ENCODE results near the gene FBXW8. TPM values are rescaled to one million over a fixed set of nuclear protein-coding genes. Genes with fewer than 3 reads are reported as not detected.
A peak's percentile ranks its signal among the peaks of the same experiment; 100 is the strongest.

The FBXW8 gene
- total RNA-seq, 1 donor from 2014 or later = 11.7 TPM

- DNase-seq (ENCODE audit: low spot score) = no peak
These were observed 15.8 kb downstream of the FBXW8 start for GRCh38 chr12:116926283-116927243.

GRCh38 chr12:116927244-116927940 lies 16.6 kb downstream of the FBXW8 start:
- no peak for DNase-seq (ENCODE audit: low spot score)

GRCh38 chr12:116928504-116928903 lies 17.8 kb downstream of the FBXW8 start:
- no peak for DNase-seq (ENCODE audit: low spot score)

GRCh38 chr12:116929885-116930284 lies 19.1 kb downstream of the FBXW8 start:
- DNase-seq (ENCODE audit: low spot score) = no peak

- DNase-seq (ENCODE audit: low spot score) = no peak
These were observed 20.9 kb downstream of the FBXW8 start for GRCh38 chr12:116931665-116932064.

GRCh38 chr12:116933091-116933490 lies 22.3 kb downstream of the FBXW8 start:
- DNase-seq (ENCODE audit: low spot score) = no peak

GRCh38 chr12:116933512-116934246 lies 22.9 kb downstream of the FBXW8 start:
- DNase-seq (ENCODE audit: low spot score) = no peak

GRCh38 chr12:116934908-116935705 lies 24.4 kb downstream of the FBXW8 start:
- DNase-seq (ENCODE audit: low spot score) = peak; percentile 62

- no peak for DNase-seq (ENCODE audit: low spot score)
These were observed 26.9 kb downstream of the FBXW8 start for GRCh38 chr12:116937640-116938039.

GRCh38 chr12:116939734-116940133 lies 29.0 kb downstream of the FBXW8 start:
- no peak for DNase-seq (ENCODE audit: low spot score)

- no peak for DNase-seq (ENCODE audit: low spot score)
These were observed 30.4 kb downstream of the FBXW8 start for GRCh38 chr12:116941188-116941587.

- no peak for DNase-seq (ENCODE audit: low spot score)
These were observed 32.9 kb downstream of the FBXW8 start for GRCh38 chr12:116943419-116944372.

GRCh38 chr12:116945886-116946550 lies 35.3 kb downstream of the FBXW8 start:
- no peak for DNase-seq (ENCODE audit: low spot score)

- no peak for DNase-seq (ENCODE audit: low spot score)
These were observed 37.5 kb downstream of the FBXW8 start for GRCh38 chr12:116948298-116948697.

GRCh38 chr12:116950628-116951325 lies 40.0 kb downstream of the FBXW8 start:
- DNase-seq (ENCODE audit: low spot score) = no peak

GRCh38 chr12:116954710-116955381 lies 44.1 kb downstream of the FBXW8 start:
- no peak for DNase-seq (ENCODE audit: low spot score)

- peak; percentile 82 for DNase-seq (ENCODE audit: low spot score)
These were observed 44.8 kb downstream of the FBXW8 start for GRCh38 chr12:116955382-116956021.

Measured in mucosa of gallbladder (tissue), 1 donor.